Measurements from ENCODE around the gene CLIC5. TPM values are rescaled to one million over a fixed set of nuclear protein-coding genes. Genes with fewer than 3 reads are reported as not detected.
A peak's percentile ranks its signal among the peaks of the same experiment; 100 is the strongest.

Gene CLIC5
- total RNA-seq, 4 donors from 2014 or later: under 0.01 to 5.1 (median 1.5) TPM

GRCh38 chr6:46058951-46059350, 43.3 kb upstream of the CLIC5 start:
- H3K27me3 ChIP-seq: no peaks in the 10 kb centered on the region
- no peak overlapping the region for H3K4me3 ChIP-seq
- intact Hi-C loops (cut with DNase I; ENCODE audit: low total_unique reads): no loop called here
- H3K9me3 ChIP-seq: no peaks in the 10 kb centered on the region
- H3K36me3 ChIP-seq: no peaks in the 10 kb centered on the region
- H3K4me1 ChIP-seq: no peaks in the 10 kb centered on the region
- no peak for DNase-seq
- TF ChIP-seq, protein P1, sequence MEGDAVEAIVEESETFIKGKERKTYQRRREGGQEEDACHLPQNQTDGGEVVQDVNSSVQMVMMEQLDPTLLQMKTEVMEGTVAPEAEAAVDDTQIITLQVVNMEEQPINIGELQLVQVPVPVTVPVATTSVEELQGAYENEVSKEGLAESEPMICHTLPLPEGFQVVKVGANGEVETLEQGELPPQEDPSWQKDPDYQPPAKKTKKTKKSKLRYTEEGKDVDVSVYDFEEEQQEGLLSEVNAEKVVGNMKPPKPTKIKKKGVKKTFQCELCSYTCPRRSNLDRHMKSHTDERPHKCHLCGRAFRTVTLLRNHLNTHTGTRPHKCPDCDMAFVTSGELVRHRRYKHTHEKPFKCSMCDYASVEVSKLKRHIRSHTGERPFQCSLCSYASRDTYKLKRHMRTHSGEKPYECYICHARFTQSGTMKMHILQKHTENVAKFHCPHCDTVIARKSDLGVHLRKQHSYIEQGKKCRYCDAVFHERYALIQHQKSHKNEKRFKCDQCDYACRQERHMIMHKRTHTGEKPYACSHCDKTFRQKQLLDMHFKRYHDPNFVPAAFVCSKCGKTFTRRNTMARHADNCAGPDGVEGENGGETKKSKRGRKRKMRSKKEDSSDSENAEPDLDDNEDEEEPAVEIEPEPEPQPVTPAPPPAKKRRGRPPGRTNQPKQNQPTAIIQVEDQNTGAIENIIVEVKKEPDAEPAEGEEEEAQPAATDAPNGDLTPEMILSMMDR (IDR thresholded peaks at IDR 0.05): no peak
- no peak for TF ChIP-seq POLR2A (IDR thresholded peaks at IDR 0.05)
- no peak overlapping the region for H3K27ac ChIP-seq

- Histone ChIP-seq H3K4me3 (no peak overlapping the region), H3K4me1 (no peaks in the 10 kb centered on the region), H3K36me3 (no peaks in the 10 kb centered on the region), H3K27ac (no peak overlapping the region), H3K9me3 (no peaks in the 10 kb centered on the region), H3K27me3 (no peaks in the 10 kb centered on the region)
- no peak for TF ChIP-seq POLR2A (IDR thresholded peaks at IDR 0.05)
- no peak for DNase-seq
- intact Hi-C loops (cut with DNase I; ENCODE audit: low total_unique reads): no loop called here
Measured at GRCh38 chr6:46057792-46058191, 42.1 kb upstream of the CLIC5 start.

DNA sequence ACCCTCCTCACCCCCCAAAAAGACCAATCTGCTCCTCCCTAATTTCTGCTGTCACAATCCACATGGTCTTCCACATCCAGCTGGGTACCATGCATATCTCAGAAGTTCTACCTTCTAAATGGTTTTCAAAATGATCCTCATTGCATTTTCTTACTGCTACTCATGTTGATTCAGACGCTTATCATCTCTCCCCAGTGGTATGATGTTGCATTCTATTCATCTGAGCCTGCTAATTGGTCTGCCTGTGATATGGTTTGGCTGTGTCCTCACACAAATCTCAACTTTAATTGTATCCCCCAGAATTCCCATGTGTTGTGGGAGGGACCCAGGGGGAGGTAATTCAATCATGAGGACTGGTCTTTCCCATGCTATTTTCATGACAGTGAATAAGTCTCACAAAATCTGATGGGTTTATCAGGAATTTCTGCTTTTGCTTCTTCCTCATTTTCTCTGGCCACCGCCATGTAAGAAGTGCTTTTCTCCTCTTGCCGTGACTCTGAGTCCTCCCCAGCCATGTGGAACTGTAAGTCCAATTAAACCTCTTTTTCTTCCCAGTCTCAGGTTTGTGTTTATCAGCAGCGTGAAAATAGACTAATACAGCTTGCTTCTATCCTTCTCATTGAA, 41.4 kb upstream of the CLIC5 start:
- intact Hi-C loops (cut with DNase I; ENCODE audit: low total_unique reads): no loop called here
- TF ChIP-seq, protein P1 (IDR thresholded peaks at IDR 0.05): no peak
- no peak for TF ChIP-seq POLR2A (IDR thresholded peaks at IDR 0.05)
- no peaks in the 10 kb centered on the region for H3K36me3 ChIP-seq
- H3K27me3 ChIP-seq: no peaks in the 10 kb centered on the region
- no peak overlapping the region for H3K27ac ChIP-seq
- H3K4me3 ChIP-seq: no peak overlapping the region
- H3K4me1 ChIP-seq: no peaks in the 10 kb centered on the region
- DNase-seq: no peak
- H3K9me3 ChIP-seq: no peaks in the 10 kb centered on the region

DNA sequence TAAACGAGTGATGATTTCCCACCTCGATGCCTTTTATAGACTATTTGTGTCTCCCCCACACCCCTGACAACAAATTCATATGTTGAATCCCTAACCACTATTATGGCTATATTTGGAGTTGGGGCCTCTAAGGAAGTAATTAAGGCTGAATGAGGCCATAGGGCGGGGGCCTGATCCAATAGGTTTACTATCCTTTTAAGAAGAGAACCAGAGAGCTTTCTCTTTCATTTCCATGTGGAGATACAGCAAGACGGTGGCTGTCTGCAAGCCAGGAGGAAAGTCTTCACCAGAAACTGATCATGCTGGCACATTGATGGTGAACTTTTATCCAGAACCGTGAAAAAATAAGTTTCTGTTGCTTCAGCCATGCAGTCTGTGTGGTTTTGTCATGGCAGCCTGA, 38.9 kb upstream of the CLIC5 start:
- intact Hi-C loops (cut with DNase I; ENCODE audit: low total_unique reads): no loop called here
- Histone ChIP-seq H3K9me3 (no peaks in the 10 kb centered on the region), H3K27ac (no peak overlapping the region), H3K4me3 (no peak overlapping the region), H3K36me3 (no peaks in the 10 kb centered on the region), H3K4me1 (no peaks in the 10 kb centered on the region), H3K27me3 (no peaks in the 10 kb centered on the region)
- TF ChIP-seq, protein P1 (IDR thresholded peaks at IDR 0.05): no peak
- TF ChIP-seq POLR2A (IDR thresholded peaks at IDR 0.05): no peak
- DNase-seq: no peak

GRCh38 chr6:46053039-46053933, 37.6 kb upstream of the CLIC5 start:
- Histone ChIP-seq H3K27ac (peak overlapping the region; percentile 22 to 31), H3K9me3 (no peaks in the 10 kb centered on the region), H3K27me3 (no peaks in the 10 kb centered on the region), H3K4me3 (no peak overlapping the region), H3K36me3 (no peaks in the 10 kb centered on the region), H3K4me1 (no peaks in the 10 kb centered on the region)
- intact Hi-C loops (cut with DNase I; ENCODE audit: low total_unique reads): no loop called here
- TF ChIP-seq POLR2A (IDR thresholded peaks at IDR 0.05): no peak
- TF ChIP-seq, protein P1 (IDR thresholded peaks at IDR 0.05): no peak
- peak in 1 of 2 donors; percentile 15 for DNase-seq
